Esophagus muscularis mucosa (tissue), 4 donors: ENCODE data around the gene RASAL2. TPM values are rescaled to one million over a fixed set of nuclear protein-coding genes. Genes with fewer than 3 reads are reported as not detected.

Experiments used
- DNase-seq: peaks from one replicate; pipeline ENCODE4 v3.0.0-alpha.2; 2017; ENCODE audit errors: extremely low spot score
- H3K27ac ChIP-seq, 4 donors: fragments of 200-600 bp; sonication (generic); replicated peaks in 1 of 4; 1 replicate in 3 of 4; 2 replicates in 1 of 4; pipeline ENCODE4 v1.5.1; 2016 to 2019; ENCODE audit warnings: mild to moderate bottlenecking in 1 of 4
- H3K27me3 ChIP-seq, 4 donors: fragments of 200-600 bp; sonication (generic); one replicate each; pipeline versions ENCODE4 v1.5.1 to v1.6.0; 2016 to 2019
- H3K36me3 ChIP-seq, 4 donors: fragments of 200-600 bp; sonication (generic); one replicate each; pipeline ENCODE4 v1.5.1; 2016 to 2019
- H3K4me1 ChIP-seq, 4 donors: fragments of 200-600 bp; sonication (generic); one replicate each; pipeline ENCODE4 v1.5.1; 2016 to 2019
- H3K4me3 ChIP-seq, 4 donors: fragments of 200-600 bp; sonication (generic); 1 replicate in 2 of 4; 2 replicates in 2 of 4; pipeline ENCODE4 v1.5.1; 2016 to 2019; ENCODE audit warnings: mild to moderate bottlenecking in 4 of 4, moderate library complexity in 1 of 4
- H3K9me3 ChIP-seq, 4 donors: fragments of 200-600 bp; sonication (generic); 1 replicate in 3 of 4; 2 replicates in 1 of 4; pipeline ENCODE4 v1.5.1; 2016 to 2019
- CTCF ChIP-seq, 3 experiments: fragments of 200-600 bp in 2 of 3; fragments of 450-650 bp in 1 of 3; sonication (generic) in 2 of 3; IDR thresholded peaks; one replicate each; pipeline ENCODE4 v1.5.1; 2017 to 2019; ENCODE audit warnings: antibody characterized with exemption in 3 of 3, mild to moderate bottlenecking in 2 of 3, moderate library complexity in 1 of 3
- EP300 ChIP-seq: sonication (generic); formaldehyde crosslinking; IDR thresholded peaks from one replicate; pipeline ENCODE4 v1.6.1; 2017; ENCODE audit warnings: antibody characterized with exemption
- POLR2A ChIP-seq: fragments of 450-650 bp; IDR thresholded peaks from one replicate; pipeline ENCODE4 v1.6.1; 2017; ENCODE audit warnings: antibody characterized with exemption, moderate library complexity, mild to moderate bottlenecking, low read depth
- POLR2AphosphoS5 ChIP-seq, 2 donors: sonication (generic); formaldehyde crosslinking; IDR thresholded peaks; one replicate each; pipeline ENCODE4 v1.6.1; 2017; ENCODE audit warnings: antibody characterized with exemption in 2 of 2
- WGBS: methylation state at CpG from one replicate; pipeline ENCODE4 v1.1.5; 2018; 5-methylcytosine and 5-hydroxymethylcytosine counted together
- intact Hi-C: fragments of 100-400 bp; cut with DNase I; formaldehyde crosslinking; loops from one replicate; pipeline ENCODE4 v1.15.1; 2023
- total RNA-seq, 4 donors: library from RNA; depleted of rRNA; stranded (reverse); fragments of >200 nt; gene quantifications; one replicate each; pipeline versions ENCODE4 v1.1.0 to v1.2.1, GENCODE V29; 2016

The RASAL2 gene
- total RNA-seq, 4 donors from 2014 or later = 11.6 to 30.0 (median 22.3) TPM

GRCh38 chr1:178393370-178393769, 299.5 kb downstream of the RASAL2 start:
- Histone ChIP-seq H3K4me3 (no peak overlapping the region), H3K27ac (no peak overlapping the region), H3K4me1 (peaks cover 1 to 17% (median 14%) of the 10 kb centered on the region in 4 donors), H3K9me3 (no peaks in the 10 kb centered on the region), H3K27me3 (no peaks in the 10 kb centered on the region), H3K36me3 (no peaks in the 10 kb centered on the region)
- intact Hi-C loops = no loop called here
- TF ChIP-seq EP300 (no peak), CTCF (IDR thresholded peaks at IDR 0.05) (no peak), POLR2AphosphoS5 (IDR thresholded peaks at IDR 0.05) (no peak), POLR2A (no peak)
- 89% methylated on average over 10 of the region's 10 CpGs for WGBS
- DNase-seq = no peak

GRCh38 chr1:178396789-178397188, 302.9 kb downstream of the RASAL2 start:
- intact Hi-C loops = no loop called here
- no peak for DNase-seq
- Histone ChIP-seq H3K36me3 (no peaks in the 10 kb centered on the region), H3K27ac (no peak overlapping the region), H3K4me3 (no peak overlapping the region), H3K9me3 (no peaks in the 10 kb centered on the region), H3K27me3 (no peaks in the 10 kb centered on the region), H3K4me1 (peaks cover 0 to 6% (median 3%) of the 10 kb centered on the region in 4 donors)
- no peak for TF ChIP-seq POLR2A
- TF ChIP-seq POLR2AphosphoS5 (IDR thresholded peaks at IDR 0.05) = no peak
- no peak for TF ChIP-seq EP300
- TF ChIP-seq CTCF (IDR thresholded peaks at IDR 0.05) = no peak

- Histone ChIP-seq H3K36me3 (no peaks in the 10 kb centered on the region), H3K27me3 (no peaks in the 10 kb centered on the region), H3K27ac (no peak overlapping the region), H3K9me3 (no peaks in the 10 kb centered on the region), H3K4me1 (peaks cover 0 to 6% (median 3%) of the 10 kb centered on the region in 4 donors), H3K4me3 (no peak overlapping the region)
- WGBS = 89% methylated on average over 2 of the region's 2 CpGs
- TF ChIP-seq POLR2AphosphoS5 (IDR thresholded peaks at IDR 0.05) (no peak), POLR2A (no peak), CTCF (IDR thresholded peaks at IDR 0.05) (no peak), EP300 (no peak)
- no peak for DNase-seq
- intact Hi-C loops = no loop called here
Measured at GRCh38 chr1:178397678-178398077, 303.8 kb downstream of the RASAL2 start.

- no peaks in the 10 kb centered on the region for H3K27me3 ChIP-seq
- WGBS = over 99% methylated on average over 4 of the region's 4 CpGs
- peaks cover 0 to 5% (median 3%) of the 10 kb centered on the region in 4 donors for H3K4me1 ChIP-seq
- H3K36me3 ChIP-seq = no peaks in the 10 kb centered on the region
- H3K9me3 ChIP-seq = no peaks in the 10 kb centered on the region
- no peak overlapping the region for H3K27ac ChIP-seq
- no peak overlapping the region for H3K4me3 ChIP-seq
- intact Hi-C loops = no loop called here
- TF ChIP-seq POLR2A (no peak), EP300 (no peak), POLR2AphosphoS5 (IDR thresholded peaks at IDR 0.05) (no peak), CTCF (IDR thresholded peaks at IDR 0.05) (no peak)
- no peak for DNase-seq
Measured at GRCh38 chr1:178399177-178399728, 305.3 kb downstream of the RASAL2 start.

GRCh38 chr1:178405137-178405536, 311.2 kb downstream of the RASAL2 start:
- Histone ChIP-seq H3K27me3 (no peaks in the 10 kb centered on the region), H3K36me3 (no peaks in the 10 kb centered on the region), H3K9me3 (no peaks in the 10 kb centered on the region), H3K4me3 (no peak overlapping the region), H3K27ac (no peak overlapping the region), H3K4me1 (peaks cover 8 to 15% (median 11%) of the 10 kb centered on the region in 4 donors)
- DNase-seq = no peak
- WGBS = 82% methylated on average over 1 of the region's 1 CpG
- TF ChIP-seq CTCF (IDR thresholded peaks at IDR 0.05) (no peak), POLR2AphosphoS5 (IDR thresholded peaks at IDR 0.05) (no peak), EP300 (no peak), POLR2A (no peak)
- intact Hi-C loops = no loop called here
